ENCODE measurements around the gene SPOCD1.

The SPOCD1 gene

GRCh38 chr1:31815752-31816500, at the start of gene SPOCD1:
SPOCD1 (minus strand) TSS chr1:31816022; CDS start chr1:31815333, 689 bp downstream.
- peak within 1 kb of the TSS; percentile 20 for H3K4me3 ChIP-seq (ENCODE audit: low read depth, low read length)
- no peak for DNase-seq (ENCODE audit: low read depth)

- no peak for DNase-seq (ENCODE audit: low read depth)
- no peak overlapping the region for H3K4me3 ChIP-seq (ENCODE audit: low read depth, low read length)
Measured at GRCh38 chr1:31862071-31862470, 46.2 kb upstream of the SPOCD1 start.

- no peak for DNase-seq (ENCODE audit: low read depth)
- no peak overlapping the region for H3K4me3 ChIP-seq (ENCODE audit: low read depth, low read length)
Measured at GRCh38 chr1:31861346-31861745, 45.5 kb upstream of the SPOCD1 start.

GRCh38 chr1:31860581-31860980, 44.8 kb upstream of the SPOCD1 start:
- DNase-seq (ENCODE audit: low read depth): no peak

GRCh38 chr1:31859719-31860118, 43.9 kb upstream of the SPOCD1 start:
- DNase-seq (ENCODE audit: low read depth): no peak
- no peak overlapping the region for H3K4me3 ChIP-seq (ENCODE audit: low read depth, low read length)

More at GRCh38 chr1:31860581-31860980, 44.8 kb upstream of the SPOCD1 start:
- H3K4me3 ChIP-seq (ENCODE audit: low read depth, low read length): no peak overlapping the region

GRCh38 chr1:31859044-31859443, 43.2 kb upstream of the SPOCD1 start:
- H3K4me3 ChIP-seq (ENCODE audit: low read depth, low read length): no peak overlapping the region
- no peak for DNase-seq (ENCODE audit: low read depth)

- DNase-seq (ENCODE audit: low read depth): no peak
- no peak overlapping the region for H3K4me3 ChIP-seq (ENCODE audit: low read depth, low read length)
Measured at GRCh38 chr1:31857863-31858262, 42.0 kb upstream of the SPOCD1 start.

- no peak for DNase-seq (ENCODE audit: low read depth)
- H3K4me3 ChIP-seq (ENCODE audit: low read depth, low read length): no peak overlapping the region
Measured at GRCh38 chr1:31856140-31856539, 40.3 kb upstream of the SPOCD1 start.

GRCh38 chr1:31855038-31855845, 39.4 kb upstream of the SPOCD1 start:
- DNase-seq (ENCODE audit: low read depth): peak; percentile 21
- H3K4me3 ChIP-seq (ENCODE audit: low read depth, low read length): no peak overlapping the region

- no peak for DNase-seq (ENCODE audit: low read depth)
Measured at GRCh38 chr1:31849653-31850052, 33.8 kb upstream of the SPOCD1 start.

GRCh38 chr1:31848381-31848897, 32.6 kb upstream of the SPOCD1 start:
- no peak for DNase-seq (ENCODE audit: low read depth)
- no peak overlapping the region for H3K4me3 ChIP-seq (ENCODE audit: low read depth, low read length)

More at GRCh38 chr1:31849653-31850052, 33.8 kb upstream of the SPOCD1 start:
- H3K4me3 ChIP-seq (ENCODE audit: low read depth, low read length): no peak overlapping the region

- no peak overlapping the region for H3K4me3 ChIP-seq (ENCODE audit: low read depth, low read length)
- DNase-seq (ENCODE audit: low read depth): no peak
Measured at GRCh38 chr1:31846484-31846883, 30.7 kb upstream of the SPOCD1 start.

GRCh38 chr1:31843506-31843905, 27.7 kb upstream of the SPOCD1 start:
- peak; percentile 41 for DNase-seq (ENCODE audit: low read depth)
- H3K4me3 ChIP-seq (ENCODE audit: low read depth, low read length): no peak overlapping the region

GRCh38 chr1:31839662-31840343, 24.0 kb upstream of the SPOCD1 start:
- H3K4me3 ChIP-seq (ENCODE audit: low read depth, low read length): no peak overlapping the region
- DNase-seq (ENCODE audit: low read depth): no peak

GRCh38 chr1:31837451-31838158, 21.8 kb upstream of the SPOCD1 start:
- no peak for DNase-seq (ENCODE audit: low read depth)
- H3K4me3 ChIP-seq (ENCODE audit: low read depth, low read length): no peak overlapping the region

- no peak overlapping the region for H3K4me3 ChIP-seq (ENCODE audit: low read depth, low read length)
Measured at GRCh38 chr1:31836638-31837037, 20.8 kb upstream of the SPOCD1 start.

GRCh38 chr1:31835415-31835814, 19.6 kb upstream of the SPOCD1 start:
- H3K4me3 ChIP-seq (ENCODE audit: low read depth, low read length): no peak overlapping the region
- DNase-seq (ENCODE audit: low read depth): no peak

More at GRCh38 chr1:31836638-31837037, 20.8 kb upstream of the SPOCD1 start:
- DNase-seq (ENCODE audit: low read depth): no peak

GRCh38 chr1:31834501-31834900, 18.7 kb upstream of the SPOCD1 start:
- no peak for DNase-seq (ENCODE audit: low read depth)
- H3K4me3 ChIP-seq (ENCODE audit: low read depth, low read length): no peak overlapping the region

Data from skeletal muscle cell (primary cell).